ENCODE measurements around the gene HBP1. TPM values are rescaled to one million over a fixed set of nuclear protein-coding genes. Genes with fewer than 3 reads are reported as not detected.

The HBP1 gene
- total and polyA plus RNA-seq, 8 donors = 12.5 to 201 (median 47.3) TPM

DNA sequence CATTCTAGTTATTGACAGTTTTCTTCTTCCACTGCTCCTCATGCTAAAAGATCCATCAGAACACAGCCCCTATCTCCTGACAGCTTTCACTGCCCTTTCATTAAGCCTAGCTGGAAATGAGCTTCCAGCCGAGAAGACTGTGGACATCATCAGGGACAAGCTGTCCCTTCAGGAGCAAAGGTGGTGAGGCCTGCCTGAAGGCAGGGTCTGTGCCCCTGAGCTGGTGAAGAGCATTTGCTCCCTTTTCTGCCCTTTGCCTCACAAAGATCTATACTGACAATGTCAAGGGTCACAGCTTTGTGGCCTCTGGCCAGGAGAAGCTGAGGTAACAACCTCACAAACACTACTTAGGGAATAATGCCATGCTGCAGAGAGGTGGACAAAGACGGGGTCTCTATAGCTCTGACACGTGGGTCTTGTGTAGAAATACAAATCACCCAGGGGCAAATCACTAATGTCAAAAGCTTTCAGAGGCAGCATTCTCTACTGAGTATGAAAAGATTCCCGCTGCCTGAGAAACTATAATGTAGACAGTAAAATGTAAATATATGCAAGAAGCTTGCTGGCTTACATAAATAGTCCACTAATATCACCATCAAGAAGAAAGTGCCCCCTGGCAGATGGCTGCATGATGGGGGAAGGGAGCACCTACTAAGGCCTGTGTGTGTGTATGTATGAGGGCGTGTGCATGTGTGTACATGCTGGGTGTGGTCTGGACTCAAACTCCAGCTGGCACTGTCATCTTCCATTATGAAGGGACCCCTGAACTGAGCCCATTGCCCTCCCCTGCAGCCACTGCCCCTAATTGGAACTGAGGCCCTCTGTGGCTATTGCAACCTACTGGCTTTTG is 55.8 kb downstream of the HBP1 start:
- Histone ChIP-seq H3K4me3 (no peak overlapping the region), H3K27me3 (no peaks in the 10 kb centered on the region), H3K27ac (no peak overlapping the region), H3K36me3 (peaks cover 0 to 43% (median 30%) of the 10 kb centered on the region in 4 donors), H3K4me1 (peaks cover 0 to 10% (median 4%) of the 10 kb centered on the region in 4 donors), H3K9me3 (no peaks in the 10 kb centered on the region)
- intact Hi-C loops (cut with DNase I; ENCODE audit: low total_unique reads) = no loop called here
- TF ChIP-seq POLR2AphosphoS5 (IDR thresholded peaks at IDR 0.05) (no peak), EP300 (IDR thresholded peaks at IDR 0.05) (no peak), POLR2A (IDR thresholded peaks at IDR 0.05) (no peak)
- TF ChIP-seq, protein P1, sequence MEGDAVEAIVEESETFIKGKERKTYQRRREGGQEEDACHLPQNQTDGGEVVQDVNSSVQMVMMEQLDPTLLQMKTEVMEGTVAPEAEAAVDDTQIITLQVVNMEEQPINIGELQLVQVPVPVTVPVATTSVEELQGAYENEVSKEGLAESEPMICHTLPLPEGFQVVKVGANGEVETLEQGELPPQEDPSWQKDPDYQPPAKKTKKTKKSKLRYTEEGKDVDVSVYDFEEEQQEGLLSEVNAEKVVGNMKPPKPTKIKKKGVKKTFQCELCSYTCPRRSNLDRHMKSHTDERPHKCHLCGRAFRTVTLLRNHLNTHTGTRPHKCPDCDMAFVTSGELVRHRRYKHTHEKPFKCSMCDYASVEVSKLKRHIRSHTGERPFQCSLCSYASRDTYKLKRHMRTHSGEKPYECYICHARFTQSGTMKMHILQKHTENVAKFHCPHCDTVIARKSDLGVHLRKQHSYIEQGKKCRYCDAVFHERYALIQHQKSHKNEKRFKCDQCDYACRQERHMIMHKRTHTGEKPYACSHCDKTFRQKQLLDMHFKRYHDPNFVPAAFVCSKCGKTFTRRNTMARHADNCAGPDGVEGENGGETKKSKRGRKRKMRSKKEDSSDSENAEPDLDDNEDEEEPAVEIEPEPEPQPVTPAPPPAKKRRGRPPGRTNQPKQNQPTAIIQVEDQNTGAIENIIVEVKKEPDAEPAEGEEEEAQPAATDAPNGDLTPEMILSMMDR (IDR thresholded peaks at IDR 0.05) = no peak
- DNase-seq = no peak
- WGBS, 5 donors = 71 to 84% (median 80%) methylated on average over 5 of the region's 5 CpGs

DNA sequence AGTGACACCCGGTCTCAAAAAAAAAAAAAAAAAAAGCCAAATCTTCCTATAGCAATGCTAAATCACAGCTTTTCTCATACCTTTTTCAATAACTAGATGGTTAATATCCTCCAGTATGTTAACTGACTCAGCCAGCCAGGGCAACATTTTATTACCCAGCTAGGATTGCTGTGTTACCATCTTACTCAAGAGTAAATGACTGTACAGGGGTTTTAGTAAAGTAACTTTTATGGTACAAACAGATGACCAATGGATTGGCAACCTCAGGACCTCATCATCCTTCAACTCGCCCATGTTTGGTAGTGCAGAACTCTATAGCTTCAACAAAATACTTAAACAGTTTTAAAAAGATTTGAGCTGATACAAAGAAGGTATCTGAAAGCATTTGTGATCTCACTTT is 59.5 kb downstream of the HBP1 start:
- H3K4me1 ChIP-seq = peaks cover 0 to 10% (median 4%) of the 10 kb centered on the region in 4 donors
- WGBS, 5 donors = 92 to 100% (median 97%) methylated on average over 2 of the region's 2 CpGs
- H3K36me3 ChIP-seq = peaks cover 0 to 42% (median 30%) of the 10 kb centered on the region in 4 donors

DNA sequence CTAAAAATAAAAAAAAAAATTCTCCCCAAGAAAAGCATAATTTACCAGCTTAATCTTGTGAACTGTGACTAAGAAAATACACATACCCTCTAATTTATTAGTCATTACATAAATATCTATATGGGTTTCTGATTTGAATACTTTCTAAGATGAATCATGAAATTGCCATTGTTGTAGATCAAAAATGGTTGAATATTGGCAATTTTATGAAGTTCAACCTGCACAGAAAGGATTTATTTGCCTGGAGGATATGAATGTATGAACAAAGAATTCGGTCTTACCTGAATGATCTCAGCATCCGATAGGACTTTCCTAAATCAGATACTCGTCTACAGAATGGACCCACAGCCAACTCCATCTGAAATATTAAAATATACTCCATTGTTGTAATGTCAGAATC is 61.5 kb downstream of the HBP1 start:
- Histone ChIP-seq H3K4me3 (no peak overlapping the region), H3K27ac (no peak overlapping the region), H3K36me3 (peaks cover 0 to 52% (median 32%) of the 10 kb centered on the region in 4 donors), H3K9me3 (no peaks in the 10 kb centered on the region), H3K4me1 (no peaks in the 10 kb centered on the region), H3K27me3 (no peaks in the 10 kb centered on the region)
- intact Hi-C loops (cut with DNase I; ENCODE audit: low total_unique reads) = no loop called here
- TF ChIP-seq, protein P1 (IDR thresholded peaks at IDR 0.05) = no peak
- TF ChIP-seq EP300 (IDR thresholded peaks at IDR 0.05) (no peak), POLR2AphosphoS5 (IDR thresholded peaks at IDR 0.05) (no peak), POLR2A (IDR thresholded peaks at IDR 0.05) (no peak)
- no peak for DNase-seq
- WGBS, 5 donors = 91 to 100% (median 96%) methylated on average over 3 of the region's 3 CpGs

More for the DNA sequence above, 59.5 kb downstream of the HBP1 start:
- intact Hi-C loops (cut with DNase I; ENCODE audit: low total_unique reads) = no loop called here
- DNase-seq = no peak
- TF ChIP-seq, protein P1 (IDR thresholded peaks at IDR 0.05) = no peak
- TF ChIP-seq EP300 (IDR thresholded peaks at IDR 0.05) (no peak), POLR2AphosphoS5 (IDR thresholded peaks at IDR 0.05) (no peak), POLR2A (IDR thresholded peaks at IDR 0.05) (no peak)
- H3K4me3 ChIP-seq = no peak overlapping the region
- no peaks in the 10 kb centered on the region for H3K27me3 ChIP-seq
- H3K9me3 ChIP-seq = no peaks in the 10 kb centered on the region
- H3K27ac ChIP-seq = no peak overlapping the region

- no peaks in the 10 kb centered on the region for H3K27me3 ChIP-seq
- H3K9me3 ChIP-seq = no peaks in the 10 kb centered on the region
- no peaks in the 10 kb centered on the region for H3K4me1 ChIP-seq
- peaks cover 0 to 44% (median 23%) of the 10 kb centered on the region in 4 donors for H3K36me3 ChIP-seq
- intact Hi-C loops (cut with DNase I; ENCODE audit: low total_unique reads) = no loop called here
- DNase-seq = no peak
- WGBS, 5 donors = 90 to 93% (median 92%) methylated on average over 7 of the region's 7 CpGs
- no peak overlapping the region for H3K4me3 ChIP-seq
- no peak overlapping the region for H3K27ac ChIP-seq
- TF ChIP-seq POLR2AphosphoS5 (IDR thresholded peaks at IDR 0.05) (no peak), POLR2A (IDR thresholded peaks at IDR 0.05) (no peak), EP300 (IDR thresholded peaks at IDR 0.05) (no peak)
- TF ChIP-seq, protein P1 (IDR thresholded peaks at IDR 0.05) = no peak
These were observed 63.8 kb downstream of the HBP1 start for GRCh38 chr7:107232568-107233090.

Measured in stomach (tissue), 9 donors.